H1 (cell line): ENCODE data around the gene ATP6V1C2. TPM values are rescaled to one million over a fixed set of nuclear protein-coding genes. Genes with fewer than 3 reads are reported as not detected.

Experiments used
- EP300 ChIP-seq, 2 experiments: IDR thresholded peaks; 1 replicate in 1 of 2; 2 replicates in 1 of 2; pipeline ENCODE4 v1.6.1; 2011 to 2012; ENCODE audit warnings: low read depth in 2 of 2, low read length in 2 of 2, mild to moderate bottlenecking in 2 of 2, borderline replicate concordance in 1 of 2, inconsistent platforms in 1 of 2, moderate library complexity in 1 of 2
- polyA plus RNA-seq, 7 experiments: library from polyadenylated mRNA; depleted of rRNA in 3 of 7; stranded (reverse) in 5 of 7; unstranded in 2 of 7; fragments of >200 nt in 5 of 7; fragments of 200-250 nt in 2 of 7; gene quantifications; 1 replicate in 5 of 7; 2 replicates in 1 of 7; 4 replicates in 1 of 7; pipeline versions ENCODE4 v1.2.1 to v1.2.3, GENCODE V29; 2011 to 2013; ENCODE audit warnings: missing spikeins in 2 of 7, mixed read lengths in 2 of 7
- total RNA-seq: library from RNA; stranded (reverse); fragmentation: NEBNext Ultra II Directional; extraction: Animal tissue kit (Norgen Biotek cat#: 25700); gene quantifications from 2 replicates; pipeline ENCODE4 v1.2.1, GENCODE V29; 2021

ATP6V1C2 gene
- total and polyA plus RNA-seq, 2 of the 8 experiments (the other 6 are each of a cell fraction or from before 2014, with no cell fraction given) = 0.29 to 0.74 TPM

DNA sequence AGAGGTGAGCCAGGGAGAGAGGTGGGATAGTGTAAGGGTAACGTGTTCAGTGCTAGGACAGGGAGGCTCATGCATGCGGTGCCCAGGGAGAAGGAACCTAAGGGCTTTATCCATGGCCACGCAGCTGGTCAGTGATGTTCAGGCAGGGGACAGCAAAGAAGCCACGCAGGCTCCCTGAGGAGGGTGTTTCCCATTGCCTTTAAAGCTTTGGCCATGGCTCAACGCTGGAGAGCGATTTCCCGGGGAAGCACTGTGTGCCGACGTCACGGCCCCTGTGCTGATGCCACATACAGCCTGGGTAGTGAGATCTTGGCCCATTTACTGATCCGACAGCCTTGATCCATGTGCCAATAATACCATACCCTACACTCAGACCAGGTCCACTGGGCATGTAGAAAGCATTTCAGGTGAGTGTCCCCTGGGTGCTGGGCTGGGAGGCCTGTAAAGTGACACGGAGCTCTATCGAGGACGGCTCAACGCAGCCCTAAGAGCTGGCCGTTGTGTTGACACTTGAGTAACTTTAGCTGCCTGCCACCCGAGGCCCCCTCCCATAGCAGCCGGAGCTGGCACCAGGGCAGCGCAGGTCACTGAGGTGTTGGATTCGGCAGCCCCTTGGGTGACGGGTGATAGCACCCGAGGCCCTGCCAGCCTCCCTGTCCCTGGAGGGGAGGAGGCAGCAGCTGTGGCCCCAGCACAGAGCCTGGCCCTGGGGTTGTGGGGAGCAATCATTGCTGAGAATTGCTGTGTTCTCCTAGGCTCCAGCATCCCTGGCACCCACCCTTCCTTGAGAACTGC, 49.7 kb downstream of the ATP6V1C2 start (continued):
- no peak for TF ChIP-seq EP300 (IDR thresholded peaks at IDR 0.05; ENCODE audit: borderline replicate concordance in 1 of 2, low read depth in 2 of 2, low read length in 2 of 2)
